Measurements from ENCODE around the gene TBC1D2.

Gene TBC1D2

DNA sequence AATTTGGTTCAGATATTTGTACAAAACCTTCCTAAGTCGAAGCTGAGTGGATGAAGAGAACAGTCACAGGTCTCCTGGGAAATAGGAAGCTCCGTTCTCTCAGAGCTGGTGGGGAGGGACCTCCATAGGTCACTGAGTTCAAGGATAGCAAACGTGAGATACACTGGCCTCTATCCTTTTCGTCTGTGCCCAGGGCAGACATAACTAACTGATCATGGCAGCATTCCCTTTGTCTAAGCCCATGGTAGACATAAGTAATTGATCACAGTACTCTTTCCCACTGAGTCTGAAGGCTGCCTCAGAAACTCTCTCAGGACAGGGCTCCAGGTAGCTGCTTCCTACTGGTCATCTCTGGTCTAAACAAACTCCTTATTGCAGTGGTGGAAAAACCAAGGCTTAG lies 50.8 kb downstream of the TBC1D2 start:
- Histone ChIP-seq H2BK5ac (ENCODE audit: low read length) (no peak overlapping the region), H3K4ac (ENCODE audit: low read depth, low read length) (no peak overlapping the region), H3K23ac (ENCODE audit: low read length) (no peak overlapping the region), H3K36me3 (ENCODE audit: control insufficient read depth, insufficient read depth, low read length) (peaks cover 3% of the 10 kb centered on the region), H3K18ac (ENCODE audit: low read length) (no peak overlapping the region), H3K27ac (ENCODE audit: low read depth, low read length) (no peak overlapping the region), H2AK5ac (ENCODE audit: low read length) (no peak overlapping the region), H2BK15ac (replicated peaks; ENCODE audit: low read depth) (no peak overlapping the region), H3K56ac (ENCODE audit: low read length) (no peak overlapping the region), H3K79me1 (ENCODE audit: low read length) (no peaks in the 10 kb centered on the region), H2BK120ac (ENCODE audit: low read depth, low read length) (no peak overlapping the region), H4K5ac (ENCODE audit: low read length) (no peak overlapping the region), H3K4me1 (ENCODE audit: control insufficient read depth, low read depth, low read length) (no peaks in the 10 kb centered on the region), H4K8ac (ENCODE audit: low read depth, low read length) (no peak overlapping the region), H3K9ac (ENCODE audit: low read length) (no peak overlapping the region), H3K27me3 (ENCODE audit: insufficient read depth, low read length, poor library complexity) (no peaks in the 10 kb centered on the region), H3K4me2 (ENCODE audit: low read length) (no peak overlapping the region), H3K4me3 (ENCODE audit: low read length) (no peak overlapping the region), H3K79me2 (ENCODE audit: control insufficient read depth, insufficient read depth, low read length) (no peaks in the 10 kb centered on the region)
- no peak for DNase-seq
- WGBS (ENCODE audit: extremely low coverage, insufficient coverage, low lambda C conversion rate): no CpG with 5 or more reads among the region's 4 CpGs

DNA sequence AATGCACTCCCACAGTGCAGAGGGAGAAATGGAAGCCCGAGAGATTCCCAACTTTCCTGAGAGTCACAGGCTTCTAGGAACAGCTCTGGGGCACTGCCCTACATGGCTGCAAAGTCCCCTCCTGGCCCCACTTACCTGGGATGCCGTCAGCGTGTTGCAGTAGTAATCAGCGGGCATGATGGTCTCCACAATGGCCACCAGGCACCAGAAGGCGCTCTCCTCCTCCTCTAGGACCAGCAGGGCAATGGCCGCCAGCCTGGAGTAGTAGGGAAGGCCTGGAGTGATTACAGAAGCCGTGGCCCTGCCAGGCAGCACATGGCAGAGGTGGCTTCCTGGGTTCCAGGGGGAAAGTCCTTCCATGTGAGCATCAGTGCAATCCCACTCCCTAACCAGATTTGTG lies 52.3 kb downstream of the TBC1D2 start:
- Histone ChIP-seq H2BK5ac (ENCODE audit: low read length) (no peak overlapping the region), H3K56ac (ENCODE audit: low read length) (no peak overlapping the region), H3K9ac (ENCODE audit: low read length) (no peak overlapping the region), H4K8ac (ENCODE audit: low read depth, low read length) (no peak overlapping the region), H3K4me3 (ENCODE audit: low read length) (no peak overlapping the region), H3K4ac (ENCODE audit: low read depth, low read length) (no peak overlapping the region), H3K23ac (ENCODE audit: low read length) (no peak overlapping the region), H3K27ac (ENCODE audit: low read depth, low read length) (no peak overlapping the region), H4K5ac (ENCODE audit: low read length) (no peak overlapping the region), H3K18ac (ENCODE audit: low read length) (no peak overlapping the region), H3K4me1 (ENCODE audit: control insufficient read depth, low read depth, low read length) (no peaks in the 10 kb centered on the region), H3K27me3 (ENCODE audit: insufficient read depth, low read length, poor library complexity) (no peaks in the 10 kb centered on the region), H3K79me1 (ENCODE audit: low read length) (no peaks in the 10 kb centered on the region), H3K79me2 (ENCODE audit: control insufficient read depth, insufficient read depth, low read length) (no peaks in the 10 kb centered on the region), H2BK15ac (replicated peaks; ENCODE audit: low read depth) (no peak overlapping the region), H3K36me3 (ENCODE audit: control insufficient read depth, insufficient read depth, low read length) (peaks cover 3% of the 10 kb centered on the region), H2BK120ac (ENCODE audit: low read depth, low read length) (no peak overlapping the region), H2AK5ac (ENCODE audit: low read length) (no peak overlapping the region), H3K4me2 (ENCODE audit: low read length) (no peak overlapping the region)
- no peak for DNase-seq
- no CpG with 5 or more reads among the region's 7 CpGs for WGBS (ENCODE audit: extremely low coverage, insufficient coverage, low lambda C conversion rate)

DNA sequence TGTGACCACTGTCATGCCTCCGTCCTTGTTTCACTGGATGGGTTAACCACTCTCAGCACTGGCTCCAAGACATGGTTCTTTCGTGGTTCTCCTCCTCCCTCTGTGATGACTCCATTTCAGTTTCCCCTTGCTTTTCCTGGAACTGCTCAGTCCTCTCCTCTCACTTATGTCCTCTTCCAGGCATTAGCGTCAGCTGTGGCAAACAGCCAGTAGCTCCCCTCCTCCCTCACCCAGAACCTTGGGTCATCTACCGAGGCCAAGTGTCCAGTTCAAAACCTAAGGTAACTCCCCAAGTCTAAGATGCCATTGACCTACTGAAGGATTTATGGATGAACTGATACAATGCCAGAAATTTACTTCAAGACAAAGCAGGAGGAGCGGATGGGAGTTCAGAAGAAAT lies 53.2 kb downstream of the TBC1D2 start:
- Histone ChIP-seq H3K18ac (ENCODE audit: low read length) (no peak overlapping the region), H2BK15ac (replicated peaks; ENCODE audit: low read depth) (no peak overlapping the region), H3K23ac (ENCODE audit: low read length) (no peak overlapping the region), H3K9ac (ENCODE audit: low read length) (no peak overlapping the region), H3K79me2 (ENCODE audit: control insufficient read depth, insufficient read depth, low read length) (no peaks in the 10 kb centered on the region), H3K27me3 (ENCODE audit: insufficient read depth, low read length, poor library complexity) (no peaks in the 10 kb centered on the region), H3K36me3 (ENCODE audit: control insufficient read depth, insufficient read depth, low read length) (peaks cover 2% of the 10 kb centered on the region), H3K56ac (ENCODE audit: low read length) (no peak overlapping the region), H3K4me1 (ENCODE audit: control insufficient read depth, low read depth, low read length) (no peaks in the 10 kb centered on the region), H3K27ac (ENCODE audit: low read depth, low read length) (no peak overlapping the region), H3K79me1 (ENCODE audit: low read length) (no peaks in the 10 kb centered on the region), H3K4me3 (ENCODE audit: low read length) (no peak overlapping the region), H2BK120ac (ENCODE audit: low read depth, low read length) (no peak overlapping the region), H3K4me2 (ENCODE audit: low read length) (no peak overlapping the region), H2BK5ac (ENCODE audit: low read length) (no peak overlapping the region), H3K4ac (ENCODE audit: low read depth, low read length) (no peak overlapping the region), H2AK5ac (ENCODE audit: low read length) (no peak overlapping the region), H4K8ac (ENCODE audit: low read depth, low read length) (no peak overlapping the region), H4K5ac (ENCODE audit: low read length) (no peak overlapping the region)
- no CpG with 5 or more reads among the region's 5 CpGs for WGBS (ENCODE audit: extremely low coverage, insufficient coverage, low lambda C conversion rate)
- no peak for DNase-seq

DNA sequence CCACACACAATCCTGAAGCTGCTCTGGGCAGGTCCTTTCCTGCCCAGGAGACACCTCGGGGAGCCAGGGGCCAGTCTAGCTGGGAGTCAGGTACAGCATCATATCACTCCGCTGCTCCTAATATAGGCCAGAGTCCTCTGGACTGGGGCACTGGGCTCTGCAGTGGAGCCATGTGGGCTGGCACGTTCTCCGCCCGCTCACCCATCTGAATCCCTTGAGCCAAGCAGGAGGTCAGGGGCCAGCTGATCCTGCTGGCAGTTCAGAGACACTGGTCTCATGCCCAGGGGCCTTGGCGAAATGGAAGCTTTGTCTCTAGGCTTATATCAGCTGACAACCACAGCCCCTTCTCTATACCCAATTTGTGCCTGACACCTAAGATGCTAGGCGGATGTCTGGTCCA lies 53.7 kb downstream of the TBC1D2 start:
- no peak overlapping the region for H3K9ac ChIP-seq (ENCODE audit: low read length)
- H3K27me3 ChIP-seq (ENCODE audit: insufficient read depth, low read length, poor library complexity): no peaks in the 10 kb centered on the region
- no peak overlapping the region for H2BK5ac ChIP-seq (ENCODE audit: low read length)
- no peak overlapping the region for H3K4ac ChIP-seq (ENCODE audit: low read depth, low read length)
- no peak overlapping the region for H2BK120ac ChIP-seq (ENCODE audit: low read depth, low read length)
- peaks cover 2% of the 10 kb centered on the region for H3K36me3 ChIP-seq (ENCODE audit: control insufficient read depth, insufficient read depth, low read length)
- H3K79me1 ChIP-seq (ENCODE audit: low read length): no peaks in the 10 kb centered on the region
- no peak overlapping the region for H3K27ac ChIP-seq (ENCODE audit: low read depth, low read length)
- H3K4me1 ChIP-seq (ENCODE audit: control insufficient read depth, low read depth, low read length): no peaks in the 10 kb centered on the region
- no peak overlapping the region for H2BK15ac ChIP-seq (replicated peaks; ENCODE audit: low read depth)
- no peaks in the 10 kb centered on the region for H3K79me2 ChIP-seq (ENCODE audit: control insufficient read depth, insufficient read depth, low read length)
- H2AK5ac ChIP-seq (ENCODE audit: low read length): no peak overlapping the region
- H3K18ac ChIP-seq (ENCODE audit: low read length): no peak overlapping the region
- H3K56ac ChIP-seq (ENCODE audit: low read length): no peak overlapping the region
- H3K23ac ChIP-seq (ENCODE audit: low read length): no peak overlapping the region
- H4K5ac ChIP-seq (ENCODE audit: low read length): no peak overlapping the region
- no peak overlapping the region for H3K4me2 ChIP-seq (ENCODE audit: low read length)
- H3K4me3 ChIP-seq (ENCODE audit: low read length): no peak overlapping the region
- no peak overlapping the region for H4K8ac ChIP-seq (ENCODE audit: low read depth, low read length)
- no peak for DNase-seq
- WGBS (ENCODE audit: extremely low coverage, insufficient coverage, low lambda C conversion rate): no CpG with 5 or more reads among the region's 7 CpGs

DNA sequence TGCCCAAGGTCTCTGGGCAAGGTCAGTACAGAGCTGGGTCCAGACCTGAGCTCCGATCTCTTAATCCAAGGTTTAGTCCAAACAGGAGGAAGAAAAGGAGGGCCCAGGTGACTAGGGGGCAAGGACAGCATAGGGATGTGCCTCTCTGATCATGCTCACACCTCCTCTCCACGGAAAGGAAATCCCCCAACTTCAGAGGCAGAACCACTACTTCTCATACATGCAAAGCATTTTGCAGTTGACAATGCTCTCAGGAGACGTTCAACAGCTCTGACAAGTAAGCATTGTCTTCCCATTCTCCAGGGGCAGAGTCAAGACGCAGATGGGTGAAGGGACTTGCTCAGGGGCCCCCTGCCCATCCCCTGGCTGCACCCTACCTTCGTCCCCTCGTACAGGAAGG lies 54.3 kb downstream of the TBC1D2 start:
- no peak overlapping the region for H3K18ac ChIP-seq (ENCODE audit: low read length)
- no peak overlapping the region for H2BK120ac ChIP-seq (ENCODE audit: low read depth, low read length)
- peaks cover 2% of the 10 kb centered on the region for H3K36me3 ChIP-seq (ENCODE audit: control insufficient read depth, insufficient read depth, low read length)
- H3K56ac ChIP-seq (ENCODE audit: low read length): no peak overlapping the region
- no peak for DNase-seq
- H4K8ac ChIP-seq (ENCODE audit: low read depth, low read length): no peak overlapping the region
- H3K27ac ChIP-seq (ENCODE audit: low read depth, low read length): no peak overlapping the region
- no peak overlapping the region for H2BK5ac ChIP-seq (ENCODE audit: low read length)
- no peak overlapping the region for H3K4me3 ChIP-seq (ENCODE audit: low read length)
- H4K5ac ChIP-seq (ENCODE audit: low read length): no peak overlapping the region
- no peaks in the 10 kb centered on the region for H3K79me2 ChIP-seq (ENCODE audit: control insufficient read depth, insufficient read depth, low read length)
- H3K9ac ChIP-seq (ENCODE audit: low read length): no peak overlapping the region
- no peak overlapping the region for H2BK15ac ChIP-seq (replicated peaks; ENCODE audit: low read depth)
- H3K23ac ChIP-seq (ENCODE audit: low read length): no peak overlapping the region
- H3K4ac ChIP-seq (ENCODE audit: low read depth, low read length): no peak overlapping the region
- H3K79me1 ChIP-seq (ENCODE audit: low read length): no peaks in the 10 kb centered on the region
- no peaks in the 10 kb centered on the region for H3K27me3 ChIP-seq (ENCODE audit: insufficient read depth, low read length, poor library complexity)
- WGBS (ENCODE audit: extremely low coverage, insufficient coverage, low lambda C conversion rate): no CpG with 5 or more reads among the region's 6 CpGs
- no peaks in the 10 kb centered on the region for H3K4me1 ChIP-seq (ENCODE audit: control insufficient read depth, low read depth, low read length)
- H3K4me2 ChIP-seq (ENCODE audit: low read length): no peak overlapping the region
- no peak overlapping the region for H2AK5ac ChIP-seq (ENCODE audit: low read length)

DNA sequence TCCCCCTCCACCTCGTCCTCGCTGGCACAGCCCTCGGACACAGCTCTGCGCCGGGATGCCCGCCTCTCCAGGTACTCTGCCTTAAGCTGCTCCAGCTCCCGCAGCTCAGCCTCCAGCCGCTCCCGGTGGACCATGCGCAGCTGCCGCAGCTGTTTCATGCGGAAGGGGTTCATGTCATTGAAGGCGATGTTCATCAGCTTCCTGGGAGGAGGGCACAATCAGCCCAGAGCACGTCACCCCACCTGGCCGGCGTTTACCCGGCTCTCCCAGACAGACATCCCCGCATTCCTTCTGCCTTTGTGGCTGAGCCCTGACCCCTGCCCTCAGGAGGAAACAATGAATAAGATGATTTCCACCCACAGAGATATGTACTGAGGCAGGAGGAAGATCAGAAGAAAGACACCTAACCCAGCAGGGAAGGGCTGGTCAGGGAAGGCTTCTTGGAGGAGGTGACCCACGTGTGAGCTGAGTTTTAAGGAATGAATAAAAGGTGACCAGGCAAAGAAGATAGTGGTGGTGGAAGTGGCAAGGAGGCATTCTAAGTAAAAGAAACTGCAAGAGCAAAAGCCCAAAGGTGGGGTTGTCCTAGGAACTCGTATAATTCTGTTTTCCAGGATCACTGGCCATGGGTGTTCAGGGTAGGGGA lies 55.9 kb downstream of the TBC1D2 start:
- Histone ChIP-seq H3K23ac (ENCODE audit: low read length) (no peak overlapping the region), H3K56ac (ENCODE audit: low read length) (no peak overlapping the region), H4K8ac (ENCODE audit: low read depth, low read length) (no peak overlapping the region), H2BK120ac (ENCODE audit: low read depth, low read length) (no peak overlapping the region), H2BK15ac (replicated peaks; ENCODE audit: low read depth) (no peak overlapping the region), H4K5ac (ENCODE audit: low read length) (no peak overlapping the region), H3K27me3 (ENCODE audit: insufficient read depth, low read length, poor library complexity) (no peaks in the 10 kb centered on the region), H3K36me3 (ENCODE audit: control insufficient read depth, insufficient read depth, low read length) (peaks cover 2% of the 10 kb centered on the region), H3K18ac (ENCODE audit: low read length) (no peak overlapping the region), H3K4ac (ENCODE audit: low read depth, low read length) (no peak overlapping the region), H3K4me1 (ENCODE audit: control insufficient read depth, low read depth, low read length) (no peaks in the 10 kb centered on the region), H3K9ac (ENCODE audit: low read length) (no peak overlapping the region), H3K4me3 (ENCODE audit: low read length) (no peak overlapping the region), H3K4me2 (ENCODE audit: low read length) (no peak overlapping the region), H3K79me1 (ENCODE audit: low read length) (no peaks in the 10 kb centered on the region), H3K79me2 (ENCODE audit: control insufficient read depth, insufficient read depth, low read length) (no peaks in the 10 kb centered on the region), H3K27ac (ENCODE audit: low read depth, low read length) (no peak overlapping the region), H2BK5ac (ENCODE audit: low read length) (no peak overlapping the region), H2AK5ac (ENCODE audit: low read length) (no peak overlapping the region)
- DNase-seq: no peak
- no CpG with 5 or more reads among the region's 20 CpGs for WGBS (ENCODE audit: extremely low coverage, insufficient coverage, low lambda C conversion rate)

Measured in mesendoderm (in vitro differentiated cells).